ENCODE data around the gene TTLL3.

Gene TTLL3

DNA sequence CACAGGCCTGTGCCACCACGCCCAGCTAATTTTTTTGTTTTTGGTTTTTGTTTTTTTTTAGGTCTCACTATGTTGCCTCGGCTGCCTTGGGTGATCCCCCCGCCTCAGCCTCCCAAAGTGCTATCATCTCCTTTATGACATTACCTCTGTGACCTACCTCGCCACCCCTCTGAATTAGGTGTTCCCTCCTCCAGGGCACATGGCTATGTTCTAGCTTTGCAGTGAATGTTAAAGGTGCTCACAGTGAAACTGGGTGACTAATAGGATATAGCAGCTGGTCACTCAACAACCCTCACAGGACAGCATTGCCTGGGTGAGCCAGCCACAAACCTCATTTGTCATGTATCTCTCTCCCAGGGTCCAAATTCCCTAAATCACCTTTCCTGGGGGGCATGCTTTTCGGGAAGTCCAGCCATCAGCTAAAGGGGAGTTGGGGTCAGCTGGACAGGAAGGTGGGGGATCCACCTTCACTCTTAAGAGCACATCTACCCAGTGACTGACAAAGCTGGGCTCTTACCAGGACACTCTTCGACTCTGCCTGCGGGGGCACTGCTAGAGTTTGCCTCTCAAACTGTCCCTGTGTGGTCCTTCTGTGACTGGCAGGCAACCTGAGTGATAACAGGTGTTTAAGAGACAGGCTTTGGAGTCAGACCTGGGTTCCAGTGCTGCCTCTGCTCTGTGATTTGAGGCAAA lies 1.6 kb upstream of the TTLL3 start:
- DNase-seq: no peak

DNA sequence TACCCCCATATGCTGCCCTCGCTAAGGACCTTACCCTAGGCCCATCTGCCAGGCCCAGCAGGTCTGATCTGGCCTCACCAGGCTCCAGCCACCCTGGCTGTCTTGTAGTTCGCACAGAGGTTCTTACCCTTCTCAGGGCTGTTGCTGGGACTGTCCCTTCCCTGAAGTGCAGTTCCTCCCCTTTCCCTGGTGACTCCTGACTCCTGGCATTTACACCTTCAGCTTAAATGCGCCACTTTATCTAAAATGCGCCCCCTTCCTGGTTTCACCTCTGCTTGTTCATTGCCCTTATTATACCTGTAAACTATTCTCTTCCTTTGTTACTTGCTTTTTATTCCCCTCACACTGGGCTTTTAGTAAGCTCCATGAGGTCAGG lies 835 bp upstream of the TTLL3 start:
- no peak for DNase-seq

DNA sequence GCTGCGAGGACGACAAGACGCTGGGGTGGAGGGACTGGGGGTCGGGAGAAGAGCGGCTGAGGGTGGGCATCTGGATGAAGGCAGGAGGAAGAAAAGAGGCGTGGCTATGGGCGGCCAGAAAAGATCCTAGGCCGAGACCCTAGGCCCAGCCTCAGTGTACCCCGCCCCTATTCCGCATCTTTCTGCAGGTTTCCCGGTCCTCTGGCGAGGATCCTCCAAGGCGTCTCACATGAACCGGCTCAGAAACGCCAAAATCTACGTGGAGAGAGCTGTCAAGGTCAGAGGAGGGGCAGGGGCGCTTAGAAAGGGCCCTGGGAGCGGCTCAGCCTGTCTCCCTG lies 340 bp downstream of the TTLL3 start:
- DNase-seq: no peak

DNA sequence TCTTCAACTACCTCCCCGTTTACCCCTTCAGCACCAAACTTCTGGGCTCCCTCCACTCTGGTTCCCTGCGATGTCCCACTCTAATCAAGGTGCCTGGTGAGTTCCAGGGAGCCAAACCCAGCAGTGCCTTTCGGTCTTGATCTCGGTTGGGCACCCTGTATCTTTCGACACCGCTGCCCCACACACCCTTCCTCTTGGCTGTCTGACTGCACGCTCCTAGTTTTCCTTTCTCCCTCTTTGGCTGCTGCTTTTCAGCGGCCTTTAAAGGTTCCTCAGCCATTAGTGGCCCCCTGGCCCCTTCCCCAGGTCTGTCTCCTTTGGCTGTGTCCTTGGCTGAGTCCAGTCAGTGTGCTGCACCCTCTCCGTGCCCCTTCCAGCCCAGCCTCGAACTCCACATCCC lies 784 bp downstream of the TTLL3 start:
- no peak for DNase-seq

DNA sequence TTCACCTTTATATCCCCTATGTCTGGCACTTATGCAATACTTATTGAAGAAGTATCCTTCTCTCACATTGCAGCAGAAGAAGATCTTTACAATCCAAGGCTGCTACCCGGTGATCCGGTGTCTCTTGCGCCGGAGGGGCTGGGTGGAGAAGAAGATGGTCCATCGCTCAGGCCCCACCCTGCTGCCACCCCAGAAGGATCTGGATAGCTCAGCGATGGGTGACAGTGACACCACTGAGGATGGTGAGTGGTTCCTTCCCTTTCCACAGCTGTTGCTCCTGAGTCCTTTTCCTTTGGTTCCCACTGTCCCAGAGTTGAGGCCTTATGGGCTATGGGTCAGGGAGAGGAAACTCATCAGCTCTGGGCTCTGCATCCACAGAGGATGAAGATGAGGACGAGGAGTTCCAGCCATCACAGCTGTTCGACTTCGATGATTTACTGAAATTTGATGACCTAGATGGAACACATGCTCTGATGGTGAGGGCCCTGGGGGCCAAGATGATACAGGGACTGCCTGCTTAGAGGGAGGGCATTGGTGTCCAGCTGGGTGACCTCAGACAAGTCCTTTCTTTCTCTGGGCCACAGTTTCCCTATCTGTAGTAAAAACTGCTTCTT lies 2.9 kb downstream of the TTLL3 start:
- no peak for DNase-seq

DNA sequence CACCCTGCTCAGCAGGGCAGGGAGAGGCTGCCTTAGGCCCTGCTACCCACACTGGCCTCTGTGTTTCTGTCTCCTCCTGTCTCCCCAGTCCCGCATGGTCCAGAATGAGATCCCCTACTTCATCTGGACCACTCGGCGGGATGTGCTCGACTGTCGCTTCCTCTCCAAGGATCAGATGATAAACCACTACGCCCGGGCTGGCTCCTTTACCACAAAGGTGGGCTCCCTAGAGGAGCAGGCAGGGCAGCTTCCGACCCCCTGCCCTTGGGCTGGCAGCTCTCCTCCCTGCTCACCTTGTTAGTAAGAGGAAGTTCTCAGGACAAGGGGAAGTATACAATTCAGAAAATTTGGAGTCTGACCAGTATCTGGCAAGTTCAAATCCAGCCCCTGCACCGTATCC lies 5.9 kb downstream of the TTLL3 start:
- no peak for DNase-seq

DNA sequence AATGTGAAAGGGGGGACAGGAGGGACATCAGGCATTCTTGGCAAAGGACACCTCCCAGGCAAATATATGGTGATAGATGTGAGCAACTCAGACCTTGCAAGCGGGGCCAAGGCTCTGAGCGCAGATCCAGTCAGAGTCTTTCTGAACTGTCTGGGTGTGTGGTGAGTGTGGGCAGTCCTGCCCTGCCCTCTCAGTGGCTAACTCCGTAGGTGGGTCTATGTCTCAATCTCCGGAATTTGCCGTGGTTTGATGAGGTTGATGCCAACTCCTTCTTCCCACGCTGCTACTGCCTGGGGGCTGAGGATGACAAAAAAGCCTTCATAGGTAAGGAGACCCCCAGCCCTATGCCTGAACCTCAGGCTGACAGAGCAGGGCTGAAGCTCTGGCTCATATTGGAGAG lies 7.4 kb downstream of the TTLL3 start:
- no peak for DNase-seq

DNA sequence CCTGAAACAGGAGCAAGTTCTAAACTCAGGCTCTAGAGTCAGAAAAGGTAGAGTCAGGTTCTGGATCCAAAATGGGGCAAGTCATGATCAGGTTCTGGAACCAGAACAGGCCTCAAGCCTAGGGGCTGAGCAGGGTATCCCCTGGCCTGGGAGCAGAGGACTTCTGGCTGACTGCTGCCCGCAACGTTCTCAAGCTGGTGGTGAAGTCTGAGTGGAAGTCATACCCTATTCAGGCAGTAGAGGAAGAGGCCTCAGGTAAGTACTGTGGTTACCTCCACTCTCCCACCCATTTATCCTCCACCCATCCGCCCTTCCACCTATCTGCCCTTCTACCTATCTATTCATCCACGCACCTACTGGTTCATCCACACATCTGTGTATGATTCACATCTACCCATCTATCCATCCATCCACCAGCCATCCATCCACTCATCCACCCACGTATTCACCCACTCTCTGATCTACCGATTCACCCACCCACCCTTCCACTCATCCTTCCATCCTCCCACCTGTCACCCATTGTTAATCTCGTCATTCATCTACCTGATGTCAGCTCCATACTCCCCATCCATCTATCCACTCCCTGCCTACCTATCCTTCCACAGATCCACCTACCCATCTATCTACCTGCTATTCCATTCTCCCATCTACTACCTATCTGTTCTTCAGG lies 8.7 kb downstream of the TTLL3 start:
- no peak for DNase-seq

DNA sequence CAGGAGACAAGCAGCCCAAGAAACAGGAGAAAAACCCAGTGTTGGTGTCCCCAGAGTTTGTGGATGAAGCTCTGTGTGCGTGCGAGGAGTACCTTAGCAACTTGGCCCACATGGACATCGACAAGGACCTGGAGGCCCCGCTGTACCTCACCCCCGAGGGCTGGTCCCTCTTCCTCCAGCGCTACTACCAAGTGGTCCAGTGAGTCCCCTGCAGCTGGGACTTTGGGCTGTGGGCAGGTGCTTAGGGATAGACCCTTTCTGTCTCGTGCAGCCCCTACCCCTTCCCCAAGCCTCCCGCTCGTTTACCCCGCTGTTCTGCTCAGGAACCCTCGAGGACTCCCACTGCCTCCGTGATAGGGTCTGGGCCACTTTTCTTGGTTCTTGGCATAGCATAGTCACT lies 10.5 kb downstream of the TTLL3 start:
- no peak for DNase-seq

DNA sequence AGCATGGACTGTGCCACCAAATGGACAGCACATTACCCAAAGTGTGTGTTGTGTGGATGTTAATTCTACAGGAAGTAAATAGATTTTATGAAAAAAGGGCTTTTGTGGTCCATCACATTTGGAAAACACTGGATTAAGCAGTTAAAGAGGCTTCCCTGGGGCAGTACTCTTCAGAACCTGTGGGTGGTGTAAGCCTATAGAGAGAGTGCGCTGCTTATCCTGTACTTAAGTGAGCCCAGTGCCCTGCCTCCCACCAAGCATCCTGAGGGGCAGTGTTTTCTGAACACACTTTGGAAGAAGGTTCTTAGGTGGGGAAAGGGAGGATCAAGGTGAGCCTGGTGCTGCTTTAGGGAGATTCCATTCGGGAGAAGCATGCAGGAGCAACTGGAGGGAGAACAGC lies 10.9 kb downstream of the TTLL3 start:
- no peak for DNase-seq

DNA sequence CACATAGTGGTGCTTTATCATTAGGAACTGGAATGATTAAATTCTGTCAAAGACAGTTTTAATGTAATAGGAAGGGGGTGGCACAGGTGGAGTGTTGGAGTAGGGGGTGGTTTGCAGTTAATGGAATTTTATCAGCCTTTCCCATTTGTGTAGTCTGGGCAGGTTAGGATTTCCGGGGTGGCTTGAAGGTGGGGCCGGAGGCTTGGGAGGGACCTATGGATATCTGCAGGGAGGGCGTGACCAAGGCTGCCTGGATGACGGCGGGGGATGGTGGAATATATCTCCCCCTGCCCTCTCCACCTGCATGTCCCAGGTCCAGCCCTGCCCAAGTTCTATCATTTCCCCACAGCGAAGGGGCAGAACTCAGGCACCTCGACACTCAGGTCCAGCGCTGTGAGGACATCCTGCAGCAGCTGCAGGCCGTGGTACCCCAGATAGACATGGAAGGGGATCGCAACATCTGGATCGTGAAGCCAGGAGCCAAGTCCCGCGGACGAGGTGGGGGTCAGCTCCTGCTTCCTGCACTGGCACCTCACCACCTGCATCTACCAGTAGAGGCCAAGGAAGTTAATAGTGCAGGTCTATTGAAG lies 15.5 kb downstream of the TTLL3 start:
- no peak for DNase-seq

DNA sequence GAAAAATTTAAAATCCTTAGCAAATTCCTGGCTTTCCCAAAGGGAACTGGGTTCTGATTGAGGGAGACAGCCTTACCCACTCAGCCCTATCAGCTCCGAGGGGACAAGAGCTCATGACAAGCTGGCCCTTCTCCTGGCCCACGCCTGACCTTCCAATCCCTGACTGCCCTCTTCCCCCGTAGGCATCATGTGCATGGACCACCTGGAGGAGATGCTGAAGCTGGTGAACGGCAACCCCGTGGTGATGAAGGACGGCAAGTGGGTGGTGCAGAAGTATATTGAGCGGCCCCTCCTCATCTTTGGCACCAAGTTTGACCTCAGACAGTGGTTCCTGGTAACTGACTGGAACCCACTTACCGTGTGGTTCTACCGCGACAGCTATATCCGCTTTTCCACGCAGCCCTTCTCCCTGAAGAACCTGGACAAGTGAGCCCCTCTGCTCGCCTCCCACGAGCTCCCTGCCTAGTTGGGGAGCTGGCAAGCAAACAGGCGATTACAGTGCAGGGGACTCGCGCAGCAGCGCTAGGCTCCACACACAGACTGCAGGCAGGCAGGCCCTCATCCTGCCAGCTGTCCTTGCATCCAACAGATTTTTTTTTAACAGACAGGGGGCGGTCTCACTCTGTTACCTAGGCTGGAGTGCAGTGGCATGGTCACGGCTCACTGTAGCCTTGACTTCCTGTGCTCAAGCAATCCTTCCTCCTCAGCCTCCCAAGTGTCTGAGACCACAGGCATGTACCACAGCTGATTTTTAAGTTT lies 16.9 kb downstream of the TTLL3 start:
- peak; percentile 3 for DNase-seq

DNA sequence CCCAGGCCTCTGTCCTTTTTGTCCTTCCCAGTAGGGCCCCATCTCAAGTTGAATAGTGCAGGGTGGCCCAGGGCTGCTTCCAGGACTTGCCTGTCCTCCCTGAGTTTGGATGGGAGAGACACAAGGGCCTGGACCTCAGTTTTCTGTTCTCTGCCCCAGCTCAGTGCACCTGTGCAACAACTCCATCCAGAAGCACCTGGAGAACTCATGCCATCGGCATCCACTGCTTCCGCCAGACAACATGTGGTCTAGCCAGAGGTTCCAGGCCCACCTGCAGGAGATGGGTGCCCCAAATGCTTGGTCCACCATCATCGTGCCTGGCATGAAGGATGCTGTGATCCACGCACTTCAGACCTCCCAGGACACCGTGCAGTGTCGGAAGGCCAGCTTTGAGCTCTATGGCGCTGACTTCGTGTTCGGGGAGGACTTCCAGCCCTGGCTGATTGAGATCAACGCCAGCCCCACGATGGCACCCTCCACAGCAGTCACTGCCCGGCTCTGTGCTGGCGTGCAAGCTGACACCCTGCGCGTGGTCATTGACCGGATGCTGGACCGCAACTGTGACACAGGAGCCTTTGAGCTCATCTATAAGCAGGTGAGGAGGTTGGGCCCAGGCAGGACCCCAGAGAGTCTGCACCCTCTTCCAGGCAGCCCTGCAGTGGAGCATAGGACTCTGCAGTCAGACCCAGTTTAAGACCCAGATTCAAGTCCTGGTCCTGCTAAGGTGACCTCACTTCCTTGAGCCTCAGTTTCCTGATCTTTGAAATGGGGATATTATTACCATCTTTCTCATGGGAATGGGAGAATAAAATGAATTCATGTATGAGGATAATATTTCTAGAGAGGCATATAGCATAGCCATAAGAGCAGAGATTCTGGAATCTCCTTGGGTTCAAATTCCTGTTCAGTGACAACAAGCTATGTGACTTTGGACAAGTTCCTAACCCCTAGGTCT lies 19.0 kb downstream of the TTLL3 start:
- DNase-seq: no peak

DNA sequence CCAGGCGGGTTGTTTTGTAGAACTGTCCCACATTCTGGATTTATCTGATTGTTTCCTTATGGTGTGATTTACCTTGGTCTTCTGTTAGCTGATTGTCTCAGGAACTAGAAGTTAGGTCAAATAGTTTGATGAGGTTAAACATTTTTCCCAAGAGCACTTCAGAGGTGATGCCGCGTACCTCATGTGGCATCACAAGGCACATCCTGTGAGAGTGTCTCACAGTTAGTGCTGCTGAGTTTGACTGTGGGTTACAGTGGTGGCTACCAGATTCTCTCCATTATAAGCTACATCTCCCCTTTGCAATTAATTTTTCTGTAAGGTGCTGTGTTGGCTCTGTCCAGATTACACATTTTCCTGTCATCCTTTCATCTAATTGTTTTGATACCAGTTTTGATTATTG lies 21.2 kb downstream of the TTLL3 start:
- DNase-seq: no peak

DNA sequence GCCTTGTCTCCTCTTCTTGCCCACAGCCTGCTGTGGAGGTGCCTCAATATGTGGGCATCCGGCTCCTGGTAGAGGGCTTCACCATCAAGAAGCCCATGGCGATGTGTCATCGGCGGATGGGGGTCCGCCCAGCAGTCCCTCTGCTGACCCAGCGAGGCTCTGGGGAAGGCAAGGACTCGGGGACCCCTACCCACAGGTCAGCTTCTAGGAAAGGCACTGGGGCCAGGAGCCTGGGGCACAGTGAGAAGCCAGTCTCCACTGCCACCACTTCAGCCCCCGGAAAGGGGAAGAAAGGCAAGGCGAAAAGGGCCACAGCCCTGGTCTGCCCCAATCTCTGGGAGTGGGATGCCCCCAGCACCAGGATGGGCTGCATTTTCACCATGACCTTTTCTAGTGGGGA lies 23.0 kb downstream of the TTLL3 start:
- DNase-seq: no peak

DNA sequence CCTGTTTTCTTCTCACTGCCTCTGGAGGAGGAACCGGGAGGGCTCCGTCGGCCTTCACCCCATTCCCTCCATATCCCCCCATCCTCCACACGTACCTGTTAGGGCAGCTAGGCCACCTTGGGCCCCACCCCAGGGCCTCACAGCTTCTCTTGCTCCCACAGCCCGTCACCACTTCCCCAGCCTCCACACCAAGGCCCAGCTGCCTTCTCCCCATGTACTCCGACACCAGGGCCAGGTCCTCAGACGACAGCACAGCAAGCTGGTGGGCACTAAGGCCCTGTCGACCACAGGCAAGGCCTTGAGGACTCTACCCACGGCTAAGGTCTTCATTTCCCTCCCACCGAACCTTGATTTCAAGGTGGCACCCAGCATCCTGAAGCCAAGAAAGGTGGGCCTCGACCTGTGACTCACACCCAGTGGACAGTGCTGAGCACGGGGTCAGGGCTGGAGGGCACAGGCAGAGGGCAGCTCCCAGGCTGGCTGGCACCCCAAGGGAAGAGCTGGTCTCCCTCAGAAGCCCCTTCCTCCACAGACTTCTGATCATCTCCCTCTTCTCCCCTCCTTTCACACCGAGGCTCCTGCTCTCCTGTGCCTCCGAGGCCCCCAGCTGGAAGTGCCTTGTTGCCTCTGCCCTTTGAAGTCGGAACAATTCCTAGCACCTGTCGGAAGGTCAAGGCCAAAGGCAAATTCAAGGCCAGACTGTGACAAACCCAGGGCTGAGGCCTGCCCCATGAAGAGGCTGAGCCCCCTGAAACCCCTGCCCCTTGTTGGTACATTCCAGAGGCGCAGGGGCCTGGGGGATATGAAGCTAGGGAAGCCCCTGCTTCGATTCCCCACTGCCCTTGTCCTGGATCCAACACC lies 24.7 kb downstream of the TTLL3 start:
- no peak for DNase-seq

DNA sequence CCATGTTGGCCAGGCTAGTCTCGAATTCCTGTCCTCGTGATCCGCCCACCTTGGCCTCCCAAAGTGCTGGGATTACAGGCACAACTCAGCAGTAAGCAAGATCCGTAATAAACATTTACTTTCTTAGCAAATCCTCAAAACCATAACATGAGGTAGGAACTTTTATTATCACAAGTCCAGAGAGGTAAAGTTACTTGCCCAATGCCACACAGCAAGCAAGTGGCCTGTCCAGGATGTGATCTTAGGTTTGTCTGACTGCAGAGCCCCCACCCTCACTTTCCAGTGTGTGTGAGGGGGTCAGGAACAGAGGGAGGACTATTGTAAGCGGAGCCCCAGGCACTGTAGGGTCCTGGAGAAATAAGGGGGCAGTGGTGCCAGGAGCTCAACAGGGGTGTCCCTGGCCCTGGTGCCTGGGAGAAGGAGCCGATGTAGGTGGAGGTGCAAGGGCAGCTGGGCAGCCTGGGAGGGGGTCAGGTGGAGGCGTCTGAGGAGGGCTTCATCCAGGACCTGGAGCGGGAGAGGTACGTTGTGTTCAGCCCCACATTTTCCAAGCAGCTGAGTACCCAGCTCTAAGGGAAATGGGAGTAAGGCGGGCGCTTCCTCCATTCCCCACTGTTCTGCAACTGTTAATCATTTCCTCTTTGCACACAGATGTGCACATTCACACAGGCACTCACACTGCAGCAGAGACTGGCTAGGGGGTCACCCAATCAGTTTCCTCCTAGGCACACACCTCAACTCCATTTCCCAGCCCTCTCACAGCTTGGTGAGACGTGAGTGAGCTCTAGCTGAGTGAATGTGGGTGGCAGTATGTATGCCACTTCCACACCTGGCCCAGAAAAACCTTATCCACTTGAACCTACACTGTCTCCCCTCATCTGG lies 27.9 kb downstream of the TTLL3 start:
- no peak for DNase-seq

DNA sequence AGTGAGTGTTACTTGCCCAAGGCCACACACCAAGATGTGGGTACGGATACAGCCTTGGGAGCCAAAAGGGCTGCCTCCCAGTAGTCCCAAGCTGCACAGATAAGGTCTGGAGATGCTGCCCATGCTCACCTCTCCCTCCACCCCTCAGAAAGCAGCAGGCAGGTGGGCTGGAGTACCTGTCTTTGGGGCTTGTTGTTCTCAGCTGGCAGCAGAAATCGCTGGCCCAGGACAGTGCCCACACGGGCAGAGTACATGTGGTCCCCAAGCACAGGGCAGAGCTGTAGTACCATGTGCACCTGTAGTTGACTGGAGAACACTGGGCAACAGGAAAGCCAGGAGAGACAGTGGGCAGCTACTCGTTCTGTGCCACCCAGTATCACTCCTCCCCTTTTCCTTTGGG lies 28.8 kb downstream of the TTLL3 start:
- no peak for DNase-seq

DNA sequence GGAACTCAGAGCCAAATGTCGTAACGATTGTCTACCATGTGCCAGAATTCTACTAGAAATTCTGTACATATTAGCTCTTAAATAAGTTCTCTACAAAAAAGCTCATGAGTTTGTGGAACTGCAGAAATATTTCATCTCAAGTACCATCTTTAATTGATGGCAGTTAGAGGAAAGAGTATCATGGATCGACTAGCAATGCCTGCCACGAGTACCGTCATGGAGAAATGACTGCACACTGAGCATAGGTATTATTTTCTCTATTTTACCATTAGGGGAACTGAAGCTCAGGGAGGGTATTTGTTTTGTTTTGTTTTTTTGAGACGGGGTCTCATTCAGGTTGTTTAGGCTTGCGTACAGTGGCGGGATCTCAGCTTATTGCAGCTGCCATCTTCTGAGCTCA lies 31.0 kb downstream of the TTLL3 start:
- DNase-seq: no peak

DNA sequence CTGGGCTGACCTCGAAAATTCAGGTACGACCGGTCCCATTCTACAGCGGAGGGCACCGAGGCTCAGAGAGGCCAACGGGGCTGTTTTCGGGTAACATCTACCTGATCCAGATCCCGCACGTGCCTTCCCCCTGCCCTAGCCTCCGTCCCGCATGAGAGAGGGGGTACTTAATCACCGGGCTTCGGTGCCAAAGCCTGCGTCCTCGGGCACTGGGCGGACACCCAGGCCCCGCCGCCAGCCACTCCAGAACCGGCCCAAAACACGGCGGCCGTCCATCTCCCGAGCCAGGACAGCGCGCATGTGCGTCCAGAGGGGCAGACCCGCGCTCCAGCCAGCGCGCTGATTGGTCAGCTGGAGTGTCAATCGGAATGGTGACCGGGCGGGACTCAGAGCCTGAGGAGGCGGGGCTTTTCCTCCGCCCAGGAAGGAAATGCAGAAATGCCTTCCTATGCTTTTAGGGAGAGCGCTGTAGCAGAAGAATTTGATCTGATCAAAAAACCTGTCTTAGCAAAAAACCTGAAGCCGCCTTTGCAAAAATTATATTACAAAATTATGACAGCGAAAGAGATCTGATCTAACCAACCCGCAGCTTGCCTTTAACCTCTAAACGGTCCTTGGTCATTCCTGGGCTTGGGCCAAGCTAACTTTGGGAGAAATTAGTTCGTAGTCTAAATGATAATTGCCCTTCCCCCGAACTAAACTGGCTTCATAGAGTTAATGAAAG lies 33.8 kb downstream of the TTLL3 start, which contains the start of gene RPUSD3:
RPUSD3 (minus strand) TSS at position 294 of the 724 bp plus-strand sequence; CDS start at position 276, 18 bp downstream.
- peak; percentile 55 for DNase-seq
